ENCODE data around the gene ZNF362.

ZNF362 gene

GRCh38 chr1:33254491-33254890 lies 1.8 kb upstream of the ZNF362 start:
- no peaks in the 10 kb centered on the region for H3K9me3 Mint-ChIP-seq
- H3K27me3 Mint-ChIP-seq (ENCODE audit: low read depth): peaks cover 12% of the 10 kb centered on the region
- H3K36me3 Mint-ChIP-seq (ENCODE audit: low read depth): peaks cover 9% of the 10 kb centered on the region
- H3K4me3 Mint-ChIP-seq: peak overlapping the region; percentile 42
- DNase-seq (ENCODE audit: low spot score): no peak
- H3K4me1 Mint-ChIP-seq (ENCODE audit: low read depth): peaks cover 24% of the 10 kb centered on the region
- no peak overlapping the region for H3K27ac Mint-ChIP-seq

- Mint-ChIP-seq H3K36me3 (ENCODE audit: low read depth) (peaks cover 10% of the 10 kb centered on the region), H3K27ac (peak overlapping the region; percentile 76), H3K4me1 (ENCODE audit: low read depth) (peaks cover 33% of the 10 kb centered on the region), H3K27me3 (ENCODE audit: low read depth) (peaks cover 8% of the 10 kb centered on the region), H3K9me3 (no peaks in the 10 kb centered on the region), H3K4me3 (peak overlapping the region; percentile 60)
- peak; percentile 50 for DNase-seq (ENCODE audit: low spot score)
Measured at GRCh38 chr1:33255347-33256220, 708 bp upstream of the ZNF362 start.

GRCh38 chr1:33256221-33256470 lies 146 bp upstream of the ZNF362 start:
- Mint-ChIP-seq H3K4me3 (no peak overlapping the region), H3K36me3 (ENCODE audit: low read depth) (peaks cover 10% of the 10 kb centered on the region), H3K27me3 (ENCODE audit: low read depth) (peaks cover 5% of the 10 kb centered on the region), H3K27ac (no peak overlapping the region), H3K9me3 (no peaks in the 10 kb centered on the region), H3K4me1 (ENCODE audit: low read depth) (peaks cover 33% of the 10 kb centered on the region)
- no peak for DNase-seq (ENCODE audit: low spot score)

GRCh38 chr1:33257207-33257771 lies 997 bp downstream of the ZNF362 start:
- peaks cover 3% of the 10 kb centered on the region for H3K27me3 Mint-ChIP-seq (ENCODE audit: low read depth)
- H3K36me3 Mint-ChIP-seq (ENCODE audit: low read depth): peaks cover 11% of the 10 kb centered on the region
- H3K9me3 Mint-ChIP-seq: no peaks in the 10 kb centered on the region
- DNase-seq (ENCODE audit: low spot score): no peak
- H3K4me3 Mint-ChIP-seq: peak overlapping the region; percentile 99
- H3K27ac Mint-ChIP-seq: peak overlapping the region; percentile 98
- H3K4me1 Mint-ChIP-seq (ENCODE audit: low read depth): peaks cover 33% of the 10 kb centered on the region

- H3K27ac Mint-ChIP-seq: peak overlapping the region; percentile 98
- H3K27me3 Mint-ChIP-seq (ENCODE audit: low read depth): peaks cover under 1% of the 10 kb centered on the region
- DNase-seq (ENCODE audit: low spot score): no peak
- peaks cover 11% of the 10 kb centered on the region for H3K36me3 Mint-ChIP-seq (ENCODE audit: low read depth)
- peaks cover 33% of the 10 kb centered on the region for H3K4me1 Mint-ChIP-seq (ENCODE audit: low read depth)
- no peaks in the 10 kb centered on the region for H3K9me3 Mint-ChIP-seq
- H3K4me3 Mint-ChIP-seq: peak overlapping the region; percentile 99
Measured at GRCh38 chr1:33257772-33258712, 1.8 kb downstream of the ZNF362 start.

- Mint-ChIP-seq H3K27me3 (ENCODE audit: low read depth) (no peaks in the 10 kb centered on the region), H3K27ac (no peak overlapping the region), H3K4me3 (peak overlapping the region; percentile 99), H3K4me1 (ENCODE audit: low read depth) (peaks cover 33% of the 10 kb centered on the region), H3K36me3 (ENCODE audit: low read depth) (peaks cover 11% of the 10 kb centered on the region), H3K9me3 (no peaks in the 10 kb centered on the region)
- DNase-seq (ENCODE audit: low spot score): no peak
Measured at GRCh38 chr1:33258788-33259274, 2.5 kb downstream of the ZNF362 start.

- H3K4me3 Mint-ChIP-seq: peak overlapping the region; percentile 60
- no peak for DNase-seq (ENCODE audit: low spot score)
- H3K9me3 Mint-ChIP-seq: no peaks in the 10 kb centered on the region
- peaks cover 11% of the 10 kb centered on the region for H3K36me3 Mint-ChIP-seq (ENCODE audit: low read depth)
- no peak overlapping the region for H3K27ac Mint-ChIP-seq
- no peaks in the 10 kb centered on the region for H3K27me3 Mint-ChIP-seq (ENCODE audit: low read depth)
- peaks cover 32% of the 10 kb centered on the region for H3K4me1 Mint-ChIP-seq (ENCODE audit: low read depth)
Measured at GRCh38 chr1:33259879-33260278, 3.6 kb downstream of the ZNF362 start.

- peaks cover 28% of the 10 kb centered on the region for H3K4me1 Mint-ChIP-seq (ENCODE audit: low read depth)
- no peaks in the 10 kb centered on the region for H3K27me3 Mint-ChIP-seq (ENCODE audit: low read depth)
- DNase-seq (ENCODE audit: low spot score): no peak
- H3K9me3 Mint-ChIP-seq: no peaks in the 10 kb centered on the region
- peaks cover 11% of the 10 kb centered on the region for H3K36me3 Mint-ChIP-seq (ENCODE audit: low read depth)
- no peak overlapping the region for H3K27ac Mint-ChIP-seq
- H3K4me3 Mint-ChIP-seq: no peak overlapping the region
Measured at GRCh38 chr1:33260439-33260838, 4.1 kb downstream of the ZNF362 start.

GRCh38 chr1:33261344-33261743 lies 5.1 kb downstream of the ZNF362 start:
- no peaks in the 10 kb centered on the region for H3K9me3 Mint-ChIP-seq
- no peak overlapping the region for H3K27ac Mint-ChIP-seq
- H3K27me3 Mint-ChIP-seq (ENCODE audit: low read depth): no peaks in the 10 kb centered on the region
- no peak overlapping the region for H3K4me3 Mint-ChIP-seq
- H3K4me1 Mint-ChIP-seq (ENCODE audit: low read depth): peaks cover 28% of the 10 kb centered on the region
- DNase-seq (ENCODE audit: low spot score): no peak
- peaks cover 11% of the 10 kb centered on the region for H3K36me3 Mint-ChIP-seq (ENCODE audit: low read depth)

GRCh38 chr1:33263890-33264504 lies 7.7 kb downstream of the ZNF362 start:
- no peak for DNase-seq (ENCODE audit: low spot score)
- Mint-ChIP-seq H3K4me3 (no peak overlapping the region), H3K27me3 (ENCODE audit: low read depth) (no peaks in the 10 kb centered on the region), H3K4me1 (ENCODE audit: low read depth) (peaks cover 16% of the 10 kb centered on the region), H3K9me3 (no peaks in the 10 kb centered on the region), H3K36me3 (ENCODE audit: low read depth) (peaks cover 4% of the 10 kb centered on the region), H3K27ac (no peak overlapping the region)

- Mint-ChIP-seq H3K4me1 (ENCODE audit: low read depth) (peaks cover 2% of the 10 kb centered on the region), H3K9me3 (no peaks in the 10 kb centered on the region), H3K36me3 (ENCODE audit: low read depth) (peaks cover 6% of the 10 kb centered on the region), H3K27me3 (ENCODE audit: low read depth) (no peaks in the 10 kb centered on the region), H3K4me3 (no peak overlapping the region), H3K27ac (no peak overlapping the region)
- no peak for DNase-seq (ENCODE audit: low spot score)
Measured at GRCh38 chr1:33265780-33266605, 9.7 kb downstream of the ZNF362 start.

GRCh38 chr1:33266766-33267165 lies 10.5 kb downstream of the ZNF362 start:
- Mint-ChIP-seq H3K36me3 (ENCODE audit: low read depth) (peaks cover 6% of the 10 kb centered on the region), H3K4me3 (no peak overlapping the region), H3K27me3 (ENCODE audit: low read depth) (no peaks in the 10 kb centered on the region), H3K4me1 (ENCODE audit: low read depth) (peaks cover 2% of the 10 kb centered on the region), H3K9me3 (no peaks in the 10 kb centered on the region), H3K27ac (no peak overlapping the region)
- DNase-seq (ENCODE audit: low spot score): no peak

Measured in T-helper 2 cell treated with Interferon-gamma antibody and Interleukin-4, amounts not matched to agents 5 μg/mL and 100 μg/mL, for 36 hours (primary cell).